Endothelial cell of umbilical vein (primary cell): ENCODE results near the gene NEDD4.

Experiments
- CTCF ChIP-seq, 2 donors: IDR thresholded peaks; 1 replicate in 1 of 2; 2 replicates in 1 of 2; pipeline ENCODE4 v1.5.1; 2011; ENCODE audit warnings: low read length in 2 of 2, mild to moderate bottlenecking in 2 of 2, moderate library complexity in 2 of 2, control low read depth in 1 of 2, inconsistent platforms in 1 of 2, low read depth in 1 of 2; ENCODE audit not compliant: insufficient read depth in 1 of 2; ENCODE audit errors: extremely low read depth in 1 of 2
- EZH2 ChIP-seq: IDR thresholded peaks from 2 replicates; pipeline ENCODE4 v1.6.1; 2012; ENCODE audit warnings: borderline replicate concordance, low read depth, mild to moderate bottlenecking, moderate library complexity, low read length, inconsistent platforms; ENCODE audit not compliant: severe bottlenecking
- GATA2 ChIP-seq: IDR thresholded peaks from 2 replicates; pipeline ENCODE4 v1.7.0; 2011; ENCODE audit warnings: low read depth, mild to moderate bottlenecking, moderate library complexity, mixed read lengths, low read length; ENCODE audit not compliant: insufficient read length, insufficient read depth
- POLR2A ChIP-seq: IDR thresholded peaks from 2 replicates; pipeline ENCODE4 v1.6.1; 2012; ENCODE audit warnings: low read depth, mild to moderate bottlenecking, control low read depth, low read length
- POLR2AphosphoS5 ChIP-seq: IDR thresholded peaks from 2 replicates; pipeline ENCODE4 v1.6.1; 2012; ENCODE audit warnings: low read depth, mild to moderate bottlenecking, control low read depth, low read length, moderate library complexity; ENCODE audit not compliant: insufficient read depth

- TF ChIP-seq CTCF (IDR thresholded peaks at IDR 0.05; ENCODE audit: extremely low read depth in 1 of 2, insufficient read depth in 1 of 2, low read depth in 1 of 2, low read length in 2 of 2) (no peak), POLR2A (no peak), POLR2AphosphoS5 (no peak), GATA2 (no peak), EZH2 (no peak)
Measured at GRCh38 chr15:55959744-55960447, 33.5 kb downstream of the NEDD4 start.
